Activated gamma-delta T cell treated with anti-CD3 and anti-CD28 coated beads, Interleukin-2, amount 50 U/mL, for 16 hours (primary cell): ENCODE results near the gene DDX60.

Source experiments
- DNase-seq: peaks from one replicate; pipeline ENCODE4 v3.0.0-alpha.2; 2020; ENCODE audit warnings: low read depth

Gene DDX60

DNA sequence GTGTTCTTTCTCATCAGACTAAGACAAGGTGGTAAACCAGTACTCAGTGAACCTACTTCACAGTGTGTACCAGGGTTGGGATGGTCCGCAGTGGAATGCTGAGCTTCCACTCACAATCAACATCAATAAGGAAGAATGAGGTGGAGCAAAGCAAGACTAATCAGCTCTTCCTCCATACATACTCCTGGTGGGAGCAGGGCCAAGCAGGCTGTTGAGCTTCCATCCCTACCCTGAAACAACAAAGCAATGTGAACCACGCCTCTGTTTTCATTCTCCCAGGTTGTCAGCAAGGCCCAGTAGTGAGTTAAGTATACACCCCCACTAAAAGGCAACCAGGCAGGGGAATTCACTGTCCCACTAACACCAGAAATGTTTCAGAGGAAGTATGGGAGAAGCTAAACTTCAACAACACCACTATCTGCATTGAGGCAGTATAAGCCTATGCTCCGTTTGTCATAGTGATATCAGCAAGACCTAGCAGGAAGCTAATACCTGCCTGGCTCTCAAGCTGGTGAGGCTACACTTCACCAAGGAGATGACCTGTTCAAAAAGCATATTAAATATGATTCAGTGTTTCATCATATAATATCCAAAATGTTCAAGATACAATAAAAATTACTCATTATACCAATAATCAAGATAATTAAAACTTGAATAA lies 109.5 kb downstream of the DDX60 start:
- DNase-seq: no peak

DNA sequence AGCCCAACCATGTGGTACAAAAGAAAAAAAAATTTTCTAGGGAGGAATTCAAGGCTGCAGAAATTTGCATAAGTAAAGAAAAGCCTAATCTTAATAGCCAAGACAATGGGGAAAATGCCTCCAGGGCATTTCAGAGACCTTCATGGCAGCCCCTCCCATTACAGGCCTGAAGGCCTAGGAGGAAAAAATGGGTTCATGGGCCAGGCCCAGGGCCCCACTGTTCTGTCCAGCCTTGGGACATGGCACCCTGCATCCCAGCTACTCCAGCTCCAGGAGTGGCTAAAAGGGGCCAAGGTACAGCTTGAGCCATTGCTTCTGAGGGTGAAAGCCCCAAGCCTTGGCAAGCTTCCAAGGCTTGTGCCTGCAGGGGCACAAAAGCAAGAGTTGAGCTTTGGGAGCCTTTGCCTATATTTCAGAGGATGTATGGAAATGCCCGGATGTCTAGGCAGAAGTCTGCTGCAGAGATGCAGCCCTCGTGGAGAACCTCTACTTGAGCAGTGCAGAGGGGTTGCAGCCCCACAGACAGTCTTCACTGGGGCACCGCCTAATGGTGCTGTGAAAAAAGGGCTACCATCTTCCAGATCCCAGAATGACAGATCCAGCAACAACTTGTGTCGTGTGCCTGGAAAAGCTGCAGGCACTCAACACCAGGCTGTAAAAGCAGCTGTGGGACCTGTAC lies 115.2 kb downstream of the DDX60 start:
- no peak for DNase-seq

DNA sequence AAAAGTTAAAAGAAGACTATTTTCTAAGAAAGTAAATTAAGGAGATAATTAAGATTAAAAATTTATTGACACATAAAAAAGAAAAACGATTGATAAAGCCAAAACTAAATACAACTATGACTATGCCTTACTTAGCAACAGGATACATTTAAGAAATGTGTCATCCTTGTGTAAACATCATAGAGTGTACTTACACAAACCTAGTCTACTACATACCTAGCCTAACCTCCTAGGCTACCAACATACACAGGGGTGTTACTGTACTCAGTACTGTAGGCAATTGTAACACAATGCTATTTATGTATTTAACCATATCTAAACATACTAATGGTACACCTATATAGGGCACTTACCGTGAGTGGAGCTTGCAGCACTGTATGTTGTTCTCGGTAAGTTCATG lies 117.9 kb downstream of the DDX60 start:
- DNase-seq: no peak

DNA sequence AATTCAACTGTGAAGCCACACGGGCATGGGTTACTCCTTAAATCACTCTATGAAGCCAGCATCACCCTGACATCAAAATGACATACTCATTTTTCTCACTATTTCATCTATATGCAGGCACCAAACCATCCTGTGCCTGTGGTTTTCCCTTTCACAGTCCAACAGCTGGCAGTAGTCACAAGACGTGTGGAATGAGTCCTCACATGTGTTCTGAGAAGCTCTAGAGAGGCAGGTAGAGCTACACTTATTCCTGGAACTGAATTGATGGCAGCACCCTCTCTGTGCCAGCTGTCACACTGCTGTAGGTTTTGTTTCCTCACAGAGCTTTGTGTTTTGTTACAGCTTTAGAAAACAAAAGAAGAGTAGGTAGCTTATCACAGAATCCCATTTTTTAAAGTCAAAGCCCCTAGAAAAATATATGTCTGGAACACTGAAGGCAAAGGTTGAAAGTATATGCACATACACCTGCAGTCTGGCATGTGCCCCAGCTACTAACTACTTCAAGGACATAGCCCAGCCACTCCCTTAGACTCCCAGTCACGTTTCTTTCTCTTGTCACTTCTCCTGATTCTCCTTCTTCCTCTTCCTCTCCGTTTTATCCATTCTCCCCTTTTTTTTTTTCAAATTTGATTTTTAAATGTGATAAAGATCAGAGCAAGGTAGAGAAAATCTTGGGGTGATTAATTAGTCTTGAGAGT lies 119.1 kb downstream of the DDX60 start:
- DNase-seq: no peak

DNA sequence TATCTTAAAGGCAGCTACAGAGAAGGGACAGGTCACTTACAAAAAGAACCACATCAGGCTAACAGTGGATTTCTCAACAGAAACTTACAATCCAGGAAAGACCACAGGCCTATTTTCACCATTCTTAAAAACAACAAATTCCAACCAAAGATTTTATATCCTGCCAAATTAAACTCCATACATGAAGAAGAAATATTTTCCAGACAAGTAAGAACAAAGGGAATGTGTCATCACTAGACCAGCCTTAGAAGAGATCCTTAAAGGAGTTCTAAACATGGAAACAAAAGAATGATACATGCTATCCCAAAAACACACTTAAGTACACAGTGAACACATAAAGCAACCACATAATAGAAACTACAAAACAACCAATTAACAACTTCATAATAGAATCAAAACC lies 120.6 kb downstream of the DDX60 start:
- DNase-seq: no peak

DNA sequence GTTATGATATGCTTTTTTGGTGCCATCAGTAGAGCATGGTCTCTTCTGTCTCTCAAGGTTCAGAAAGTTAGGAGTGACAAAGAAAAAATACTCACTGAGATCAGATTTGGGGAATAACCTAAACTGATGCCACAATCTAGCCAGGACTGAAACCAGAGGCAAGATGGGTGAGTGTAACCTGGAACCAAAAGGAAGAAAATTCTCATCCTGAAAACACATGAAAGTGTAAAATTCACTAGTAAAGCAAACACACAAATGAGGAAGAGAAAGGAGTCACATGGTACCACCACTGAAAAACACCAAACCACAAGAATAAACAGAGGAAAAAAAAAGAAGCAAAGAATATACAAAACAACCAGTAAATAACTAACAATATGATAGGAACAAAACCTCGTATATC lies 129.8 kb downstream of the DDX60 start:
- DNase-seq: no peak

DNA sequence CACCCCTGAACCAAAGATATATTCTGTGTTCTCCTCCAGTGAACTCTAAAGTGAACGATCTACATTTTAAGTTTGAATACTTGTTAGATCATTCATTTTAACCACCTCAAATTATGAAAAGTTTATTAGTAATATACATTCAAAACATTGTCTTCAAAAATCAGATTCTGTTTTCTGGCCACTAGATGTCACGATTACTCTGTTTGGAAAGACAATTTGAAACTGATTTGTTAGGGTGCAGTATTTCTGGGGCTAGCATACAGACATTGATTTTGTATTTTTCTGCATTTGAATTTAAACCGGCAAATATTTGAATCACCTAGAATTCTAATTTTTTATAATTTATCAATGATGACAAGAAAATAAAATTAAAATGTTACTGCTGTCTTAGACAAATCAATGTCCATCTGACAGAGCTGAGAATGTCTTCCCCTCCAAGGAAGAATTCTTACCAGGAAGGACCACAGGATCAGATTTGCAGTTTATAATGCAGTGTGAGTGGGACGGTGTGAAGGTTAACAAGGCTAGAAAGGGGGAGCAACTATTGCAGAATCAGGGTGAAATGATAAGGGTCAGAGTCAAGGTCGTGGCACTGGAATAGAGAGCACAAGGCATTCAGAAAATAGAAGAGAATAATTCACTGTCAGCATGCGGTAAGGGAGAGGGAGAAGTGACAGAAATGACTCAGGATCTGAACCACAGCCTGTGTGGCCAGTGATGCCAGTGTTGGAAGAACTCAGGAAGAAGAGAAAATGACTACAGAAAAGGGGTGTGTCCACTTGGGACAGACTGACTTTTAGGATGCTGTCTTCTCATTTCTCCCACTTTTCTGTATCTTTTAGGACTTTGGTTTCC lies 134.6 kb downstream of the DDX60 start:
- no peak for DNase-seq

DNA sequence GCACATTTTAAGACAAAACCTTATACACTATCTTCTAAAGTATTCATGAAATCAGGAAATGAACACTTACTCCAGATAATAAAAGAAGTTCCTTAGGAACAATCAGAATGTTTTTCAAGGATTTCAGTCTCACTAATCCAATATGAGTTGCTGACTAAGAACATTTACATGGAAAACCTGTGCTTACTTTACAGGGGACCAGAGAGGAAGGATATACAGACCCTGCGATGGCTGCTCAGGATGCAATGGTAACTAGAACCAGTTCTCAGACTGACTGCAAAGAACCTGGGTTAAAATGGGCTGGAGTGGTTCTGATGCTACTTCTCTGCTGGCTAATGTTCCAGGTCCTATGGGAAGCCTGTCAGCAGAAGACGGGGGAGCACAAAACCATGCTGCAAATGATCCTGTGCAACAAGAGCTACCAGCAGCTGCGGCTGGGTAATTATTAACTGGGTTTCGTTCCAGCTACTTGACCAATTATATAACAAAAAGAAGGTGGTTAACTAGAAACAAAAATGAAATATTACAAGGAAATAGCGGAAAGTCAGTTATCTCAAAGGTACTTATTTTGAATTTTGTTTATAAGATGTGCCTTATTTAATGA lies 140.9 kb downstream of the DDX60 start:
- DNase-seq: no peak

DNA sequence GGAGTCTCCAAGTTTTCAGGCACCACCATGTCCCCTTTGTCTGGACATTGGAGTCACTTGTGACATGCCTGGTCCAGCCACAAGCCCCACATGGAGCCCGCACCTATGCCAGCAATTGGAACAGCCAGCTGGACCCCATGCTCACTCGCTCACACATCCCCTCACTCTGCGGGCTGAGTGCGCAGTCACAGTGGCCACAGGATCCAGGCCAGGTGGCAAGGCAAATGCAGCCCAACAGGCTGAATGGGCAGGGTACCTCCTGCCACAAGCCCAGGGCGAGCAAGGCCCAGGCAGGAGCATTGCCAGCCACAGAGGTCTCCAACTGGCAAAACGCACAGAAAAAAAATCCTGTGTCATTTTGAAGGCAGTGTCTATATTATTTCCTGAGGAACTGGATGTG lies 144.2 kb downstream of the DDX60 start:
- no peak for DNase-seq

DNA sequence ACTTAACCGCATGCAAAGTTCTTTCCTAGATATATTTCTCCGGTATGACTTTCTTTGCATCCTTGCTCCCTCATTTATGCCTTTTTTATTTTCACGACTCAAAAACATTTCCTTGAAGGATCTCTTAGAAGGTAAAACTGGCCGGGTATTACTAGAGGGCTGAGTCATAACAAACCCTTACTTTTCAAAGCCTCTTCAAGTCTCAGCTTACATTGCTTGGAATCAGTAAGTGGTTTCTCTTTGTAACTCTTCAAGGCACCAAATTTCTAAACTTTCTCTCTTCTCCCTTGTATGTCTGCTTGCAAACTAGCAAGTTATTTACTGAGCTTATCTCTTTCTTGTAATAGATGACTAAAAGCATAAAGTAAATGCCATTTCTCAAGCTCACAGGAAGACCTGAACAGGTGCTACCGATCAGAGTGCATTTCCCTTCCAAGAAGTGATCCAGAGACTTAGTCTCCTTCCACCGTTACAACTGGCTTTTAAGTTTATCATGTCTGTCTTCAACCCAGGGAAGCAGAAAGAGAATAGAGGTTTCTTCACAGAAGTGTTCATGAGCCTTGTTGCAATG lies 150.8 kb downstream of the DDX60 start:
- no peak for DNase-seq
